ENCODE results near the gene ENAH. TPM values are rescaled to one million over a fixed set of nuclear protein-coding genes. Genes with fewer than 3 reads are reported as not detected.

ENAH gene
- total RNA-seq, 2 donors from 2014 or later = 50.5 to 59.5 TPM

DNA sequence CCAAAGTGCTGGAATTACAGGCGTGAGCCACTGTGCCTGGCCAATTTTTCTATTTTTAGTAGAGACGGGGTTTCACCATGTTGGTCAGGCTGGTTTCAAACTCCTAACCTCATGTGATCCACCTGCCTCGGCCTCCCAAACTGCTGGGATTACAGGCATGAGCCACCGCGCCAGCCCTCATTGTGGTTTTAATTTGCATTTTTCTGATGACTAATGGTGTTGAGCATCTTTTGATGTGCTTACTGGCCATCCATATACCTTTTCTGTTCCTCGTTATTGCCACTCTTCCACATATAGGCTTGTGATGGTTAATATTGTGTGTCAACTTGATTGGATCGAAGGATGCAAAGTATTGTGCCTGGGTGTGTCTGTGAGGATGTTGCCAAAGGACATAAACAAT, 17.4 kb upstream of the ENAH start:
- Histone ChIP-seq H3K4me3 (no peak overlapping the region), H3K4me1 (no peaks in the 10 kb centered on the region), H3K27me3 (no peaks in the 10 kb centered on the region), H3K36me3 (no peaks in the 10 kb centered on the region), H3K27ac (no peak overlapping the region), H3K9me3 (no peaks in the 10 kb centered on the region)
- no peak for DNase-seq (ENCODE audit: low spot score)
- no peak for TF ChIP-seq CTCF (IDR thresholded peaks at IDR 0.05)

DNA sequence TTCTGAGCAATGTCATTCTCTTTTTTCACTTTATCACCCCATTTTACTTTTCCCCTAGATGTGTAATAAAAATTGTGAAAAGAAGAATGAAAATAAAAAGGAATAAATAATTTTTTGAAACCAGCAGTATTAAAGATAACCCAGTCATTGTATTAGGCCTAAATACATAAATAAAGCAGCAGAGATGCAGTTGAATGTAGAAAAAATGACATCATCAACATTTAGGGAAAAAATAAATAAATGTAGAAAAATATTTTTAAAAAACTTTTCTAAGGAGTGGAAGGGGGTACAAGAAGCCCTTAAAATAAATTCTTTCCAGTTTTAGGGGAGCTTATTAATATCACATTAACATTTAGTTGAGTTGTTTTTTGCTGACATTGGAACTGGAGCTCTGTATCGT, 15.3 kb upstream of the ENAH start:
- H3K27ac ChIP-seq = no peak overlapping the region
- no peaks in the 10 kb centered on the region for H3K4me1 ChIP-seq
- no peaks in the 10 kb centered on the region for H3K27me3 ChIP-seq
- H3K9me3 ChIP-seq = no peaks in the 10 kb centered on the region
- H3K4me3 ChIP-seq = no peak overlapping the region
- no peak for TF ChIP-seq CTCF (IDR thresholded peaks at IDR 0.05)
- H3K36me3 ChIP-seq = no peaks in the 10 kb centered on the region
- no peak for DNase-seq (ENCODE audit: low spot score)

- no peak for TF ChIP-seq CTCF (IDR thresholded peaks at IDR 0.05)
- Histone ChIP-seq H3K27me3 (no peaks in the 10 kb centered on the region), H3K36me3 (no peaks in the 10 kb centered on the region), H3K9me3 (no peaks in the 10 kb centered on the region), H3K27ac (no peak overlapping the region), H3K4me1 (no peaks in the 10 kb centered on the region), H3K4me3 (no peak overlapping the region)
- DNase-seq (ENCODE audit: low spot score) = no peak
Measured at GRCh38 chr1:225667362-225667761, 14.4 kb upstream of the ENAH start.

GRCh38 chr1:225666495-225666894, 13.6 kb upstream of the ENAH start:
- Histone ChIP-seq H3K36me3 (no peaks in the 10 kb centered on the region), H3K27ac (no peak overlapping the region), H3K4me3 (no peak overlapping the region), H3K9me3 (no peaks in the 10 kb centered on the region), H3K27me3 (no peaks in the 10 kb centered on the region), H3K4me1 (peaks cover 0 to 6% of the 10 kb centered on the region in 2 donors)
- TF ChIP-seq CTCF (IDR thresholded peaks at IDR 0.05) = no peak
- no peak for DNase-seq (ENCODE audit: low spot score)

- TF ChIP-seq CTCF (IDR thresholded peaks at IDR 0.05) = no peak
- Histone ChIP-seq H3K36me3 (no peaks in the 10 kb centered on the region), H3K9me3 (no peaks in the 10 kb centered on the region), H3K4me1 (peaks cover 0 to 6% of the 10 kb centered on the region in 2 donors), H3K27me3 (no peaks in the 10 kb centered on the region), H3K27ac (no peak overlapping the region), H3K4me3 (no peak overlapping the region)
- DNase-seq (ENCODE audit: low spot score) = no peak
Measured at GRCh38 chr1:225664762-225665161, 11.8 kb upstream of the ENAH start.

DNA sequence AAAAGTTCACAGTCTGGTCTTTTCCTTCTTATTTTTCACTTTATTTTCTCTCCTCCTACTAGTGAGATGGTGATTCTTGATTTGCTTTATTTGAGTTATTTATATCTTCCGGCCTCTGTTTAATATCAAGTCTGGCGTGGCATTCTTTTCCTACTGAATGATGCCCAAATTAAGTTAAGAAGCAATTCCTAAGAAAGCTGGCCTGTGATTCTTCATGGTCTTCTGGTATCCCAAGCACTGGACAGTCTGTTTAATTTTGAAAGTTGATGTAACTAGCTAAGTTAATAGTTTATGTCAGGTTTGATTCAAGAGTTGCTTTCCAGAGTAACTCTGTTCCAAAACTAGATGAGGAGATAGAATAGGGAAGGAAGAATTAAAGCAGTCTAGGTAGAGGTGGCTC, 9.2 kb upstream of the ENAH start:
- Histone ChIP-seq H3K4me3 (no peak overlapping the region), H3K36me3 (no peaks in the 10 kb centered on the region), H3K9me3 (no peaks in the 10 kb centered on the region), H3K27me3 (no peaks in the 10 kb centered on the region), H3K4me1 (peaks cover 0 to 6% of the 10 kb centered on the region in 2 donors), H3K27ac (peak overlapping the region in 1 of 2 donors; percentile 53)
- TF ChIP-seq CTCF (IDR thresholded peaks at IDR 0.05) = no peak
- DNase-seq (ENCODE audit: low spot score) = no peak
